Motor neuron (in vitro differentiated cells): ENCODE measurements around the gene KRTAP4-2. TPM values are rescaled to one million over a fixed set of nuclear protein-coding genes. Genes with fewer than 3 reads are reported as not detected.
A peak's percentile ranks its signal among the peaks of the same experiment; 100 is the strongest.
"Not testable (repeated sequence)": the region's sequence is repeated elsewhere in the genome, so short reads cannot be mapped to it uniquely, and the experiment has no call there.

Source experiments
- ATAC-seq, 8 experiments: fragments of 200-7000 bp; cut with Tn5 transposase; replicated peaks in 6 of 8; 2 replicates each; pipeline ENCODE4 v1.8.0; 2021; ENCODE audit warnings: mild to moderate bottlenecking in 8 of 8, moderate library complexity in 8 of 8
- H3K27ac ChIP-seq, 2 donors: fragments of 250-450 bp; sonication (Bioruptor Pico); 2 replicates each; pipeline ENCODE4 v1.9.0; 2021; ENCODE audit warnings: antibody characterized with exemption in 2 of 2, mild to moderate bottlenecking in 2 of 2, moderate library complexity in 1 of 2
- H3K4me1 ChIP-seq, 2 donors: fragments of 250-450 bp; sonication (Bioruptor Pico); replicated peaks in 1 of 2; 2 replicates each; pipeline ENCODE4 v1.6.1; 2021; ENCODE audit warnings: antibody characterized with exemption in 2 of 2, mild to moderate bottlenecking in 2 of 2, moderate library complexity in 1 of 2
- H3K4me3 ChIP-seq, 5 donors: fragments of 250-450 bp; sonication (Bioruptor Pico); 2 replicates each; pipeline ENCODE4 v1.9.0; 2021; ENCODE audit warnings: antibody characterized with exemption in 5 of 5, mild to moderate bottlenecking in 5 of 5, moderate library complexity in 4 of 5
- WGBS, 10 experiments: fragments of 450-650 bp; shearing (Covaris generic); methylation state at CpG; one replicate each; pipeline ENCODE4 v1.0.0; 2022; 5-methylcytosine and 5-hydroxymethylcytosine counted together
- in situ Hi-C, 9 experiments: fragments of 400-800 bp; cut with MboI; loops; one replicate each; pipeline ENCODE4 v1.15.0; 2021; ENCODE audit warnings: low sequenced_read_pairs in 9 of 9, low pct_unique_long_range_greater_than_20kb in 2 of 9; ENCODE audit not compliant: unreplicated experiment in 9 of 9
- total RNA-seq, 8 experiments: library from RNA; unstranded; fragments of 300-600 nt; gene quantifications; 2 replicates each; pipeline versions ENCODE4 v1.2.3 to v1.2.4, GENCODE V29; 2022

The KRTAP4-2 gene
- not detected for total RNA-seq

DNA sequence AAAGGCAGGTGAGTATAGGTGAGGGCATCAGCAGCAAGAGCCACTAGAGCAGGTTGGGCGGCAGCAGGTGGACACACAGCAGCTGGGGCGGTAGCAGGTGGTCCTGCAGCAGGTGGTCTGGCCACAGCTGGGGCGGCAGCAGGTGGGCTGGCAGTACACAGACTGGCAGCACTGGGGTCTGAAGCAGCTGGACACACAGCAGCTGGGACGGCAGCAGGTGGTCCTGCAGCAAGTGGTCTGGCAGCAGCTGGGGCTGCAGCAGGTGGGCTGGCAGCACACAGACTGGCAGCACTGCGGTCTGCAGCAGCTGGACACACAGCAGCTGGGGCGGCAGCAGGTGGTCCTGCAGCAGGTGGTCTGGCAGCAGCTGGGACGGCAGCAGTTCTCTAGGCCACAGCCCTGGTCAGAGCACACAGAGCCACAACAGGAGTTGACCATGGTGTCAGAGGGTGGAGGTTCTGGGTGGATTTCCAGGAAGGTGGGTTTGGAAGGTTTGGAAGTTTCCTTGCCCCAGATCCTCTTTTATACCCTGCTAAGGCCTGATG is at the start of gene KRTAP4-2:
KRTAP4-2 (minus strand) TSS at position 495 of the 545 bp plus-strand sequence; CDS start at position 438, 57 bp downstream.
- WGBS, 10 experiments, result 80 to 100% (median 95%) methylated on average over 1 to 4 of the region's 7 CpGs; no CpG with 5 or more reads in 7 of the 10 experiments
- in situ Hi-C loops, result no loop called here
- no peak within 1 kb of the TSS for H3K4me3 ChIP-seq
- H3K27ac ChIP-seq, result no peak within 1 kb of the TSS
- no peak for ATAC-seq
- no peaks in the 10 kb centered on the region for H3K4me1 ChIP-seq

DNA sequence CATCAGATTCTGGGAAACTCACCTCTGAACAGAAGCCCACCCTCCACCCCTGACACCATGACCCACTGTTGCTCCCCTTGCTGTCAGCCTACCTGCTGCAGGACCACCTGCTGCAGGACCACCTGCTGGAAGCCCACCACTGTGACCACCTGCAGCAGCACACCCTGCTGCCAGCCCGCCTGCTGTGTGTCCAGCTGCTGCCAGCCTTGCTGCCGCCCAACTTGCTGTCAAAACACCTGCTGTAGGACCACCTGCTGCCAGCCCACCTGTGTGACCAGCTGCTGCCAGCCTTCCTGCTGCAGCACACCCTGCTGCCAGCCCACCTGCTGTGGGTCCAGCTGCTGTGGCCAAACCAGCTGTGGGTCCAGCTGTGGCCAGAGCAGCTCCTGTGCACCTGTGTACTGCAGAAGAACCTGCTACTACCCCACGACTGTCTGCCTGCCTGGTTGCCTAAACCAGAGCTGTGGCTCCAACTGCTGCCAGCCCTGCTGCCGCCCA is 48.6 kb upstream of the KRTAP4-2 start, which contains the start of gene KRTAP9-2:
KRTAP9-2 (plus strand) TSS at position 51 of the 498 bp plus-strand sequence; CDS start at position 58, 7 bp downstream.
- no CpG with 5 or more reads among the region's 4 CpGs for WGBS, 10 experiments
- H3K4me1 ChIP-seq, H3K27ac ChIP-seq, H3K4me3 ChIP-seq, ATAC-seq, in situ Hi-C loops: not testable (repeated sequence)

DNA sequence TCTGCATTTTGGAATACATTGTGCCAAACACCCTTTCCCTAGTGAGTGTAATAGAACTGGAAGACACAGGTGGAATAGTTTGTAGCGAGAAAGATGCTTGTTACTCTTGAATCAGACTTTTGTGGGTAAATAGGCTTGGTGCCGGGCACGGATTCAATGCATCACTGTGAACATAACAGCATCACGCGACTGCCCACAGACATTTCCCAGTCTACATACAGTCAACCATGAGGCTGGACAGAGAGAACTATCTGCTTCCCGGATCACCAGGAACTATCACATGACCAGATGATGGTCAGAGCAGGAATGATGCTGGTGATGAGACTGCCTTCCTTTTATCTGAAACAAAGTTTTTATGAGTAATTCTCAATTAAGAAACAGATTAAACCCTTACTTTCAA is 48.0 kb upstream of the KRTAP4-2 start:
- Histone ChIP-seq H3K4me3 (no peak overlapping the region), H3K4me1 (no peaks in the 10 kb centered on the region), H3K27ac (no peak overlapping the region)
- no peak for ATAC-seq
- in situ Hi-C loops, result no loop called here
- 60 to 100% (median 97%) methylated on average over 1 to 6 of the region's 6 CpGs; no CpG with 5 or more reads in 2 of the 10 experiments for WGBS, 10 experiments

DNA sequence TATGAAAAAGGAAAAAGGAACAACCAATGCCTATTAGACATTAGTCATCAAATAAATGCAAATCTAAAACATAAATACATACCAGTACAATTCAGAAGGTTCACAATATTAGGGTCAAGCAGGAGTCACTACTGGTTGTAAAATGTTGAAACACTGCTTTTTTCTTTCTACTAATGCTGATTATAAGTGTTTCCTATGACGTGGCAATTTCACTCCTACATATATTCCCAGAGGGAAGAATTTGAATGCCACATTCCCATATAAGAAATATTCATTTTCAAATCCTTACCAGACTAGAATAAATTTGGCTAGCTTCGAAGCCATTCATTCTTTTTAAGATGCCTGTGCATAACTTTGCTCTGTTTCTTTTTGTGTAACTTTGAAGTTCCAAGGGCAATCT is 45.8 kb upstream of the KRTAP4-2 start:
- Histone ChIP-seq H3K4me3 (no peak overlapping the region), H3K4me1 (no peaks in the 10 kb centered on the region), H3K27ac (no peak overlapping the region)
- ATAC-seq, result peak in 1 of 8 experiments; percentile 54
- 0 to 100% (median 52%) methylated on average over 1 to 2 of the region's 2 CpGs for WGBS, 10 experiments
- in situ Hi-C loops, result no loop called here

DNA sequence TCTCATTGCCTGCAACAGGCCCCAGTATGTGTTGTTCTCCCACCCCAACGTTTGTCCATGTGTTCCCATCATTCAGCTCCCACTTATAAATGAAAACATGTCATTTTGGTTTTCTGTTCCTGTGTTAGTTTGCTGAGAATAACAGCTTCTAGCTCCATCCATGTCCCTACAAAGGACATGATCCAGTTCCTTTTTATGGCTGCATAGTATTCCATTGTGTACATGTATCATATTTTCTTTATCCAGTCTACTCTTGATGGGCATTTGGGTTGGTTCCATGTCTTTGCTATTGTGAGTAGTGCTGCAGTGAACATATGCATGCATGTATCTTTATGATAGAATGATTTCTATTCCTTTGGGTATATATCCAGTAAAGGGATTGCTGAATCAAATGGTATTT is 37.7 kb upstream of the KRTAP4-2 start:
- no peak for ATAC-seq
- Histone ChIP-seq H3K27ac (no peak overlapping the region), H3K4me1 (no peaks in the 10 kb centered on the region), H3K4me3 (no peak overlapping the region)
- WGBS, 10 experiments, result 13 to 86% (median 33%) methylated on average over 1 of the region's 1 CpG; no CpG with 5 or more reads in 4 of the 10 experiments
- in situ Hi-C loops, result no loop called here

DNA sequence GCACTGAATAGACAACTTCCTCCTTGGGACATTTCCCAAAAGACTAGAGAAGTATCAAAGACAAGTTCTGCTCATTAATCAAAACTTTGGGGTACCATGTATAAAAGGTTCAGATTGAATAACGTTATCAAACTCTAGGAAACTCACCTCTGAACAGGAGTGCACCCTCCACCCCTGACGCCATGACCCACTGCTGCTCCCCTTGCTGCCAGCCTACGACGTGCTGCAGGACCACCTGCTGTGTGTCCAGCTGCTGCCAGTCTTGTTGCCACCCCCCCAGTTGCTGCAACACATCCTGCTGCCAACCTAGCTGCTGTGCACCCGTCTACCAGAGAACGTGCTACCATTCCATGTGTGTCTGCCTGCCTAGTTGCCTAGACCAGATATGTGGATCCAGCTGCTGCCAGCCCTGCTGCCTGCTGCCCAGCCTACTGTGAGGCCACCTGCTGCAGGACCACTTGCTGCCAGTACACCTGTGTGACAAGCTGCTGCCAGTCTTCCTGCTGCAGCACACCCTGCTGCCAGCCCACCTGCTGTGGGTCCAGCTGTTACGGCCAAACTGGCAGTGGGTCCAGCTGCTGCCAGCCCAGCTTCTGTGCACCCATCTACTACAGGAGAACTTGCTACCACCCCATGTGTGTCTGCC is 34.6 kb upstream of the KRTAP4-2 start:
- in situ Hi-C loops, result no loop called here
- no peak overlapping the region for H3K27ac ChIP-seq
- no peaks in the 10 kb centered on the region for H3K4me1 ChIP-seq
- no peak for ATAC-seq
- 20 to 90% (median 60%) methylated on average over 1 to 5 of the region's 7 CpGs; no CpG with 5 or more reads in 3 of the 10 experiments for WGBS, 10 experiments
- H3K4me3 ChIP-seq, result no peak overlapping the region

DNA sequence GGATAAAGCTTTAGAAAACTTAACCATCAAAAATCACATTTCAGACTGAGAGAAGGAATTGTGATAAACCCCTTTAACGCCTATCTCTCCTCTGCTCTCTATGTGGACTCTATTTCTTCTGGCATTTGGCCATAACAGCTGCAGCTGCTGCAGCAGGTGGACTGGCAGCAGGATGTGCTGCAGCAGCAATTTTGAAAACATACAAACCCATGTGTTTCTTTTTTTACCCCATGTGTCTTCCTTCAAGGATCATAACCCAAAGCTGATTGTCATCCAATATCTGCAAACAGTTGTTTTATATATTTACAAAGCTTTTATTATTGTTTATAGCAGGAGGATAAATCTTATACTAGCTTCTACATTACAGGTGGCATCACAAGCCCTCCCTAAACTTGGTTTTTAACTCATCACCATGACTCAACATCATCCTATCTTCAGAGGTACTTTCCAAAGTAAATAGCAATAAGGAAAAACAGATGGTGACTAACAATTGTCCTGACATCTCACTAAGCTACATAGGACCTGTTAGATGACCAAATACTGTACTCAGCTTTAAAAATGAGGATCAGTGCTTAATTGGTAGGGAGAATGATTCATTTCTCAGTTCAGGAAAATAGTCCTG is 33.9 kb upstream of the KRTAP4-2 start:
- Histone ChIP-seq H3K4me3 (no peak overlapping the region), H3K27ac (no peak overlapping the region), H3K4me1 (no peaks in the 10 kb centered on the region)
- WGBS, 10 experiments, result 14 to 88% (median 38%) methylated on average over 1 of the region's 1 CpG; no CpG with 5 or more reads in 3 of the 10 experiments
- ATAC-seq, result no peak
- in situ Hi-C loops, result no loop called here

DNA sequence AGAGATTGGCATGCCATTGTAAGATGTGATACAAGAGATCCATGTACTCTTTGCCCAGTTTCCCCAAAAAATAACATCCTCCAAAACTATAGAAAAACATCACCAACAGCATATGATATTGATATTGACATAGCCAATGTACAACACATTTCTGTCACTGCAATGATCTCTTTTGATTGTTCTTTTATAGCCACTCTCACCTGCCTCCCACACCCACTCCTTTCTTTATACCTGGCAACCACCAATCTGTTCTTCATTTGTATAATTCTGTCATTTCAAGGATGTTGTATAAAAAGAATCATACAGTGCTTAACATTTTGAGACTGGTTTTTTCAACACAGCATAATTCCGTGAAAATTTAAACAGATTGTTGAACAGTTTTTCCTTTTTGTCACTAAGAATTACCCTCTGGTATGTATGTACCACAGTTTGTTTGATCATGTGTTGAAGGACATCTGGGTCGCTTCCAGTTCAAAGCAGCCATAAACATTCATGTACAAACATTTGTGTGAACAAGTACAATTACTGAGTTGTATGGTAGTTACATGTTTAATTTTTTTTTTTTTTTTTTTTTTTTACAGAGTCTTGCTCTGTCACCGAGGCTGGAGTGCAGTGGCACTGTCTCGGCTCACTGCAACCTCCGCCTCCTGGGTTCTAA is 21.5 kb upstream of the KRTAP4-2 start:
- no peak overlapping the region for H3K4me3 ChIP-seq
- ATAC-seq, result no peak
- H3K27ac ChIP-seq, result no peak overlapping the region
- in situ Hi-C loops, result no loop called here
- WGBS, 10 experiments, result 13 to 100% (median 64%) methylated on average over 2 to 4 of the region's 5 CpGs; no CpG with 5 or more reads in 3 of the 10 experiments
- H3K4me1 ChIP-seq, result no peaks in the 10 kb centered on the region

DNA sequence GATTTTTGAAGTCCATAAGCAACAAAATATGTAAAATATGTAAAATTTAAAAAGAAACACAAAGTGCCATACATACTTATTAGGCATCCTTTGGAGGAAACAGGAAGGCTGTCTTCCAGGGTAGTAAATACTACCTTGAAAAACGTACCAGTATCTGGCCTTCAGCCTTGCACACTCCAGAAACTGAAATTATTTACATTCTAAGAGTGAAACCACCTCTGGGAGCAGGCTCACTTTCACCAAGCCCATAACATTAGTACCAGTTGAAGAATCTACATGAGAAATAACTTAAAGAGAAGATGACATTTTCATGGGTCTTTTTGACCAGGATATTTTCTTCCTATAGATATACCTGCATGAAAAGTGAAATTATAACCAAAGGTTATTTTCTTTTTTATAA is 18.0 kb upstream of the KRTAP4-2 start:
- ATAC-seq, result no peak
- H3K27ac ChIP-seq, result no peak overlapping the region
- WGBS, 10 experiments, result 0 to 50% (median 25%) methylated on average over 1 of the region's 1 CpG; no CpG with 5 or more reads in 2 of the 10 experiments
- no peaks in the 10 kb centered on the region for H3K4me1 ChIP-seq
- in situ Hi-C loops, result no loop called here
- H3K4me3 ChIP-seq, result no peak overlapping the region

DNA sequence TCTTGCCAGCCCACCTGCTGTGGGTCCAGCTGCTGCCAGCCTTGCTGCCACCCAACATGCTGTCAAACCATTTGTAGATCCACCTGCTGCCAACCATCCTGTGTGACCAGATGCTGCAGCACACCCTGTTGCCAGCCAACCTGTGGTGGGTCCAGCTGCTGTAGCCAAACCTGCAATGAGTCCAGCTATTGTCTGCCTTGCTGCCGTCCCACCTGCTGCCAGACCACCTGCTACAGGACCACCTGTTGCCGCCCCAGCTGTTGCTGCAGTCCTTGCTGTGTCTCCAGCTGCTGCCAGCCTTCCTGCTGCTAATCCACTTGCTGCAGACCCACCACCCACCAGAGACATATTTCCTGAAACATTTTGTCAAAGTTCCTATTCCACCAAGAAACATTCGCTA is 12.3 kb upstream of the KRTAP4-2 start:
- 41 to 100% (median 79%) methylated on average over 1 to 3 of the region's 3 CpGs; no CpG with 5 or more reads in 2 of the 10 experiments for whole genome bisulfite sequencing, 10 experiments
- ATAC-seq, result no peak
- H3K4me1 ChIP-seq, result no peaks in the 10 kb centered on the region
- in situ Hi-C loops, result no loop called here
- H3K27ac ChIP-seq, result no peak overlapping the region
- no peak overlapping the region for H3K4me3 ChIP-seq

DNA sequence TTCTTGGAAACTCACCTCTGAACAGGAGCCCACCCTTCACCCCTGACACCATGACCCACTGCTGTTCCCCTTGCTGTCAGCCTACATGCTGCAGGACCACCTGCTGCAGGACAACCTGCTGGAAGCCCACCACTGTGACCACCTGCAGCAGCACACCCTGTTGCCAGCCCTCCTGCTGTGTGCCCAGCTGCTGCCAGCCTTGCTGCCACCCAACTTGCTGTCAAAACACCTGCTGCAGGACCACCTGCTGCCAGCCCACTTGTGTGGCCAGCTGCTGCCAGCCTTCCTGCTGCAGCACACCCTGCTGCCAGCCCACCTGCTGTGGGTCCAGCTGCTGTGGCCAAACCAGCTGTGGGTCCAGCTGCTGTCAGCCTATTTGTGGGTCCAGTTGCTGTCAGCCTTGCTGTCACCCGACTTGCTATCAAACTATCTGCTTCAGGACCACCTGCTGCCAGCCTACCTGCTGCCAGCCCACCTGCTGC is 11.9 kb upstream of the KRTAP4-2 start, which contains the start of gene KRTAP9-1:
KRTAP9-1 (plus strand) TSS at position 51 of the 482 bp plus-strand sequence; CDS start at position 51, 0 bp downstream.
- in situ Hi-C loops, H3K4me1 ChIP-seq, ATAC-seq, H3K27ac ChIP-seq, H3K4me3 ChIP-seq: not testable (repeated sequence)
- 60 to 80% (median 80%) methylated on average over 1 of the region's 1 CpG; no CpG with 5 or more reads in 7 of the 10 experiments for WGBS, 10 experiments

DNA sequence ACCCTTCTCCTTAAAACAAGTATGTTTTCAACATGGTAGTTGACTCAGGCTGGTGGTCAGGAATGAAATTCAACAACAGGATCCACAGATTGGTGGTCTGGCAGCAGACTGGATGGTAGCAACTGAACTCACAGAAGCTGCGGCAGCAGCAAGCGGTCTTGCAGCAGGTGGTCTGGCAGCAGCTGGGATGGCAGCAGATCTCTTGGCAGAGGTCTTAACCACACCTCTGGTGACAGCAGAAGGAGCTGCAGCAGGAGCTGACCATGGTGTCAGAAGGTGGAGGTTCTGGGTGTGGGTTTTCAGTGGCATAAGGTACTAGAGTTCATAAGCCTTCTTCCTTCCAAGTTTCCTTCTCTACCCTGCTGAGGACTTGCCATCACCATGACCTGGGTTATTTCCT is 8.9 kb upstream of the KRTAP4-2 start:
- 58 to 100% methylated on average over 1 to 2 of the region's 2 CpGs; no CpG with 5 or more reads in 8 of the 10 experiments for WGBS, 10 experiments
- H3K27ac ChIP-seq, result no peak overlapping the region
- H3K4me3 ChIP-seq, result no peak overlapping the region
- no peak for ATAC-seq
- in situ Hi-C loops, result no loop called here
- H3K4me1 ChIP-seq, result no peaks in the 10 kb centered on the region

DNA sequence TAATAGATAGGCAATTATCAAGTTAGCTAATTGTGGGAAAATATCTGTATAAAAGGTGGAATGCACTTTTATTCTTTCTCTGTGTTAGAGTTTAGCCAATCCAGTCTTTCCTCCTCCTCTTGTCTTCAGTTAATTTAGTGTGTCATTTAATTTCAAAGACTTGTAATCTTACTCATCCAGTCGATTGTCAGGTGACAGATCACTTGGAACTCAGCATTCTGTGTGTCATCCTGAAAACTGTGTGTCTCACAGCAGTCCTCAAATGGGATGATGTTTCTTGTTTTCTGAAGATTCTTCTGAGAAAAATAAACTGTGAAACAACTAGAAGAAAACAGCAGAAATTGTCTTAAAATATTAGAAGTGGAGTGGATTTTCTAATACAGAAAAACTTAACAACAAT is 7.0 kb upstream of the KRTAP4-2 start:
- WGBS, 10 experiments, result 0 to 63% (median 27%) methylated on average over 1 of the region's 1 CpG; no CpG with 5 or more reads in 2 of the 10 experiments
- no peak for ATAC-seq
- in situ Hi-C loops, result no loop called here

More for the DNA sequence above, 7.0 kb upstream of the KRTAP4-2 start:
- Histone ChIP-seq H3K4me3 (no peak overlapping the region), H3K27ac (no peak overlapping the region), H3K4me1 (no peaks in the 10 kb centered on the region)
